Lung microvascular endothelial cell (primary cell): Measurements from ENCODE around the gene ZNF613. TPM values are rescaled to one million over a fixed set of nuclear protein-coding genes. Genes with fewer than 3 reads are reported as not detected.
"Not testable (repeated sequence)": the region's sequence is repeated elsewhere in the genome, so short reads cannot be mapped to it uniquely, and the experiment has no call there.

Experiments used
- DNase-seq, 2 donors: peaks; one replicate each; pipeline versions ENCODE4 v3.0.0 to v3.0.0-alpha.2; 2010; ENCODE audit warnings: low read depth in 2 of 2
- total RNA-seq: library from RNA; depleted of rRNA; stranded (reverse); fragments of >200 nt; gene quantifications from 2 replicates; pipeline ENCODE4 v1.2.1, GENCODE V29; 2014

The ZNF613 gene
- total RNA-seq, 1 donor from 2014 or later = 8.9 TPM

DNA sequence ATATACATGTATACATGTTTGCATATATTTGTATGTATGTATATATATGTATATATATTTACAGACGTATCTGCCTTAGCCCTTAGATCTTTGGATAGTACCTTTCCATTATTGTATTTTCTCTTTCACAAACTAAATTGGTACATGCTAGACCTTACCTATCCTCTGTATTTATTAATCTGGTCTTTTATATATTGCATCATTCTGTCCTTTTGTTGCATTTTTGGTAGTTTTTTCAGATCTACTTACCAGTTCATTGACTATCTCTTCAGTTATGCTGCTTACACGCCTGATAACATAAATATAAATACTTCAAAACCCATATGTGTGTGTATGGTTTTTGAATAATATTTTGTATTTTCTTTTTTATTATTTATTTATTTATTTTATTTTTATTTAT is 11.7 kb downstream of the ZNF613 start:
- DNase-seq = no peak

DNA sequence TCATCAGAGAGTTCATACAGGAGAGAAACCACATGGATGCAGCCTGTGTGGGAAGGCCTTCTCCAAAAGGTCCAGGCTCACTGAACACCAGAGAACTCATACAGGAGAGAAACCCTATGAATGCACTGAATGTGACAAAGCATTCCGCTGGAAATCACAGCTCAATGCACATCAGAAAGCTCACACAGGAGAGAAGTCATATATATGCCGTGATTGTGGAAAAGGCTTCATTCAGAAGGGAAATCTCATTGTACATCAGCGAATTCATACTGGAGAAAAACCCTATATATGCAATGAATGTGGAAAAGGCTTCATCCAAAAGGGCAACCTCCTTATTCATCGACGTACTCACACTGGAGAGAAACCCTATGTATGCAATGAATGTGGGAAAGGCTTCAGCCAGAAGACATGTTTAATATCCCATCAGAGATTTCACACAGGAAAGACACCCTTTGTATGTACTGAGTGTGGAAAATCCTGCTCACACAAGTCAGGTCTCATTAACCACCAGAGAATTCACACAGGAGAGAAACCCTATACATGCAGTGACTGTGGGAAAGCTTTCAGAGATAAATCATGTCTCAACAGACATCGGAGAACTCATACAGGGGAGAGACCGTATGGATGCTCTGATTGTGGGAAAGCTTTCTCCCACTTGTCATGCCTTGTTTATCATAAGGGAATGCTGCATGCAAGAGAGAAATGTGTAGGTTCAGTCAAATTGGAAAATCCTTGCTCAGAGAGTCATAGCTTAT is 17.7 kb downstream of the ZNF613 start:
- no peak for DNase-seq

DNA sequence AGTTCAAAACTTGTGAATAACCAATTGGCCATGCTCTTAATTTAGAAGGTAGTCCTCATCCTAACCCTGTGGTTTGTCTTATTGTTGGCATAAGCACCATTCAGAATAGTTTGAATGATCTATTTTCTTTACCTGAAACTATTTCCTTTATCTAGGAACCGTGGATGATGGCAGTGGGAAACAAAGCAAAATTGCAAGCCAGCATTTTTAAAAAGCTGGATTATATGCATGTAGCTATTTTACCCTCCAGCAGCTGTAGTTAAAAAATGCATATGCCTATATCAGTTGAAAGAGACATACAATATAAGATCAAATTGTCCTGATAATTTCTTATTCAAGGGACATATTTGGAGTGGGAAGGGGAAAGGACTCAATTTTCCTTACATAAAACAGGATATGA is 19.3 kb downstream of the ZNF613 start:
- DNase-seq = no peak

DNA sequence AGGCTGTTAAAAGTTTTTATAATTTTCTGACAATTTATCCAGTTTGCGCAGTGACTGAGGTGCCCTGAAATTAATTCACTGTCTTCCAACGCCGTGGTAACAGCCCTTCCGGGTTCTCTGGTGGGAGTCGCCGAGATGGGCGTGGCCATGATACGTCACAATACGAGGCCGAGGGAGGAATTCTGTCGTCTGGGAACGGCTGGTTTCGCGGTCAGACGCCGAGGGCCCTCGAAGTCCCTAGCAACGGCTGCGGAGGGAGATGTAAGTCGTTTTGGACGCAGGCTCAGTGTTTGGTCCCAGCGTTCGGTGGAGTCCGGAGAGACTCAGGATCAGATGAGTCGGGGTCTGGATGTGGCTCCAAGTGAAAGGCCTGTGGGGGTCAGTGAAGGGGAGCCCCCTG is 21.7 kb downstream of the ZNF613 start:
- DNase-seq = no peak

- DNase-seq = not testable (repeated sequence)
These were observed 30.6 kb downstream of the ZNF613 start for GRCh38 chr19:51957846-51958245.

DNA sequence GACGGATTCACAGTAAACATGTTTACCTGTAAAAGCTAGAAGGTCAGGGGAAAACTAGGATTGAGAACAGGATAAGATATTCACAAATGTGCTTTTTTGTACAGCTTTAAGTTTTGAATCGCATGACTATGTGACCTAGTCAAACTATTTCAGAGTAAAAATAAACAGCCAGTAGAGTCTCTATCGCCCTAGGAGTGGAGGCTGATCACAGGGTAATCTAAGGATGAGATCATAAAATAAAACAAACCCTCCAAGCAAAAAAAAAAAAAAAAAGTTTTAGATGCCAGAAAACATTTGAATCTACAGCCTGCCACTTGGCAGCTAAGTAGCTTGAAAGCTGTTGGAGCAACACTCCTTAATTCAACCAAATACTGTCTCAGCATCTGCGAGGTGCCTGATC is 32.5 kb downstream of the ZNF613 start:
- DNase-seq = no peak

- DNase-seq = not testable (repeated sequence)
These were observed 33.5 kb downstream of the ZNF613 start for GRCh38 chr19:51960621-51961233.

DNA sequence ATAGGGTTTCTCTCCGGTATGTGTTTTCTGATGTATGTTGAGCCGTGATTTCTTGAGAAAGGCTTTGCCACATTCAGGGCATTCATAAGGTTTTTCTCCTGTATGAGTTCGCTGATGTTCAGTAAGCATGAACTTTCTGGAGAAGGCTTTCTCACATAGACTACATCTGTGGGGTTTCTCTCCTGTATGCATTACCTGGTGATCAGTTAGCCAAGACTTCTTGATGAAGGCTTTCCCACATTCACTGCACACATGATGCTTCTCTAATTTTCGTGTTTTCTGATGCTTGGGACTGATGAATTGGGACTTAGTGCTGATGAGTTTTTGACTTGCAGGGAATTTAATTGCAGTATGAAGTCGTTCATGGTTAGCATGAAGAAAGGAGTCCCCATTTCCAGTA is 38.3 kb downstream of the ZNF613 start:
- no peak for DNase-seq

DNA sequence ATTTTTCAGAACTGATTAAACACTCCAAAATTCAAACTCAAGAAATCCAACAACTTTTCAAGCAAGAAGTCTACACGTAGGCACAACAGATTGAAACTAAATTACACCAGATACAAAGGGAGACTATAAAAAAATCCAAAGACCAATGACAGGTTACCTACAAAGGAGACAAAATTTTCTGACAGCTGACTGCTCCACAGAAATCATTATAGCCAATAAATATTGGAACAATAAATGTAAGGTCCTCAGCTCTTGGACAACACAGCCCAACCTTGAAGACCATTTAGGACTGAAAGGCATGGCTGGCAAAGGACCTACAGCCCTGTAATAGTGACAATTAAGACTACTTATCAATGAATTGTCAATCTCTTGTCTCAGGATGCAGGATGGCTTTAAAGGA is 43.4 kb downstream of the ZNF613 start:
- no peak for DNase-seq

- peak; percentile 17 to 20 for DNase-seq
These were observed 44.4 kb downstream of the ZNF613 start for GRCh38 chr19:51971624-51972023.

DNA sequence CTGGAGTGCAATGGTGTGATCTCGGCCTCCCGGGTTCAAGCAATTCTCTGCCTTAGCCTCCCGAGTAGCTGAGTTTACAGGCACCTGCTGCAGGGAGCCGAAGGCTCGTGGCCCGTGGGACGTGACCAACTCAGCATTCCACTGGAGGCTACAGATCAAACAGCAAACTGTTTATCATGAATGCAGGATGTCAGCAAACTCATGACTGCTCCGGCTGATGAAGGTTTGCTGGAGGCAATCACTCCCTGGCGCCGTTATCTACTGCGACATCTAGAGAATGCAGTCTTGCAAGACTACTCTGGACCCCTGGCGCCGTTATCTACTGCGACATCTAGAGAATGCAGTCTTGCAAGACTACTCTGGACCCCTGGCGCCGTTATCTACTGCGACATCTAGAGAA is 48.5 kb downstream of the ZNF613 start:
- not testable (repeated sequence) for DNase-seq

DNA sequence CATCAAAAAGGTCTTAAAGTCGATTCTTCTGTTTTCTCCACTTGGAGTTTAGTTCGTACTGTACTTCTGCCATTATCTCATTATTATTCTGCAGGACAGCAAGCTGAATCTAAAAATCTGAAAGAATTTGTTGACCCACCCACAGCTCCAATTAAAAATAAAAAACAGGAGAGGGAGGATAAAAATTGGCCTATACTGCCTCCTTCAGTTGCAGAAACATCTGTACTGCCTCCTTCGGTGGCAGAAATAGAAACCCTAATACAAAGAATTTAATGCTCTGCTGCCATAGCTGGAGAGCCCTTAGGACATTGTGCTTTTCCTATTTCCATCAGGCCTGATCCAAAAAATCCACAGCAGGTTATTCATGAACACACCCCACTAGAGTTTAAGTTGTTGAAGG is 49.6 kb downstream of the ZNF613 start:
- DNase-seq = no peak

DNA sequence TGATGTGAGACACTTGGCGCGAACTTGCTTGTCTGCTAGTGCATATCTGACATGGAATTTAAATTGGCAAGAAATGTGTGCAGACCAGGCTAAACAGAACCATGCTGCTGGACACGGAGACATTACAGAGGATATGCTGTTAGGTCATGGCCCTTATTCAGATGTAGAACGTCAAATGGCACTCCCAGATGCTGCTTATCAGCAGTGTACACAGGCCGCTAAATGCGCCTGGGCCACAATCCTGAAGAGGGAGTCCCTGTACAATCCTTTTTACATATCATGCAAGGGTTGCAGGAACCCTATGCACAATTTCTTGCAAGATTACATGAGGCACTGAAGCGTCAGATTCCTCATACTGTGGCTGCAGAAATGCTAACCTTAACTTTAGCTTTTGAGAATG is 50.1 kb downstream of the ZNF613 start:
- no peak for DNase-seq

- DNase-seq = no peak
These were observed 51.6 kb downstream of the ZNF613 start for GRCh38 chr19:51978882-51979281.

DNA sequence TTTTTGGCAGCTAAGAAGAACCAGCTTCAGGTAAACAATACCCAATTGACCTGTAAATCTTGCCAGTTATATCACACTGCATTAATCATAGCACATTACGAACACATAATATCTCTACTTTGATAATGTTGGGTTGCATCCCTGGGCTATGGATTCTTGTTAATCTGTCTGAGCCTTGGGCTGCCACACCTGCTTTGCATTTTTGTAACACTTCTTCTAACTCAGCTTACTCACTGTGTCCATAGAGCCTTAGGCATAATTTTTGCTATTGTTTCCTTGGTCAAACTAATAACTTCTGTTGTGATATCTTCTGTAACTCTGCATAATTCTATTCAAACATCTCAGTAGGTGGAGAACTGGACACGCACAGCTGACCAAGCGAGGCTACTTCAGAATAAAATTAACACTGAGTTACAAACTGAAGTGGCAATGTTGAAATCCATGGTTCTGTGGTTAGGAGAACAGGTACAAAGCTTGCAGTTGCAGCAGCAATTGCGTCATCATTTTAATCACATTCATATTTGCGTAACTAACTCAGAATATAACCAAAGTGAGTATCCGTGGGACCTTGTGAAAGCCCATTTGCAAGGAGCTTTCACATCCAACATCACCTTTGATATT is 53.0 kb downstream of the ZNF613 start:
- DNase-seq = no peak

- not testable (repeated sequence) for DNase-seq
These were observed 53.7 kb downstream of the ZNF613 start for GRCh38 chr19:51980926-51981325.

DNA sequence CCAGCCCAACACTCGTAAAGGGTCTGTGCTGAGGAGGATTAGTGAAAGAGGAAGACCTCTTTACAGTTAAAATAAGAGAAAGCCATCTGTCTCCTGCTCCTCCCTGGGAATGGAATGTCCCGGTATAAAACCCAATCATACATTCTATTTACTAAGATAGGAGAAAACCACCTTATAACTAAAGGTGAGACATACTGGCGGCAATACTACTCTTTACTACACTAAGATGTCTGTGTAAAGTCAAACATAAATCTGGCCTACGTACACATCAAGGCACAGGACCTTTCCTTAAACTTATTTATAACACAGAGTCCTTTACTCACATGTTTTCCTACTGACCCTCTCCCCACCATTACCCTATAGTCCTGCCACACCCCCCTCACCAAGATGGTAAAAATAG is 56.1 kb downstream of the ZNF613 start:
- no peak for DNase-seq

DNA sequence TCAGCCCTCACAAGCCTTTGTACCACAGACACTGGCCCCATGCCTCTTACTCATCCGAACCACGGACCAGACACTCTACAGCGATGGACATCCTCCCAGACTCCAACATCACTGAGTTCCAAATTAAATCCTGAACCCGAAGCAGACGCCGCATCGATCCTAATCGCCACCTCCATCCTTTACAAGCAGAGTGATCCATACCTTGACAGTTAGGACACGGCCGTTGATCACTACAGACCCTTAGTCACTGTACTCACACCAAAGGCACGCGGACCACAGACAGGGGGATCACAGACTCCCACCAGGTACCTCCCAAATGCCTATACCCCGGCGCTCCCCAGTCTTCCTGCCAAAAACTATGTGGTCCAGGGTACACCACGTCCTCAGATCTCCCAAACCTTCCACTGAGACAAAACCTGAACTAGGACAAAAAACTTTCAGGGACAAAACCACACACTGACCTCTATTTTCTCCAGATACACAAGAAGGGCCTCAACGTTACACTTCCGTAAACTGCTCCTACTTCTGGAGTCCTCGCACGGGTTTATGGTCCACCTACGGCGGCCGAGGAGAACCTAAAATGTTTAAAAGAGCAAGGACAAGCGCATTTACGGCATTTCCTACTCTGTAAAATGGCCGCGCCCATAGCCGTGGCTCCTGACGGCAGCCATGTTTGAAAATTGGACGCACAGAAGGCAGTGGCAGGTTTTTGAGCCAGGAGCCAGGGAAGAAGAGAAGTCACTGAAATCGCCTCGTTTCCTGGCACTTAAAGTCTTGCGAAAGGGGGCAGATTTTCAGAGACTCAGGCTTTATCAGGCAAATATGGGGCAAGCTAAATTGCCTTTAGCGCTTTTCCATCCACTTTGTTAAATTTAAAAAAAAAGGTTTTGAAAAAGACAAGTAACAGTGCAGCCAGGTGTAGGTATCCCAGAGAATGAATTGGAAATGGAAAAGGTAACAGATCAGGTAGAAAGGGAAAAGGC is 59.3 kb downstream of the ZNF613 start, which contains the start of gene ZNF350:
Gene ZNF350 (minus strand): TSS at position 532 of the 983 bp plus-strand sequence. CDS start 12,480 bp downstream, outside the sequence.
- DNase-seq = peak; percentile 97 to 98

- no peak for DNase-seq
These were observed 66.2 kb downstream of the ZNF613 start for GRCh38 chr19:51993422-51993821.

GRCh38 chr19:51994048-51994644 is 66.9 kb downstream of the ZNF613 start:
- no peak for DNase-seq
